ENCODE data around the gene SERHL2. TPM values are rescaled to one million over a fixed set of nuclear protein-coding genes. Genes with fewer than 3 reads are reported as not detected.
A peak's percentile ranks its signal among the peaks of the same experiment; 100 is the strongest.

Gene SERHL2
- polyA plus RNA-seq, 3 donors: 0.20 to 0.60 (median 0.24) TPM

DNA sequence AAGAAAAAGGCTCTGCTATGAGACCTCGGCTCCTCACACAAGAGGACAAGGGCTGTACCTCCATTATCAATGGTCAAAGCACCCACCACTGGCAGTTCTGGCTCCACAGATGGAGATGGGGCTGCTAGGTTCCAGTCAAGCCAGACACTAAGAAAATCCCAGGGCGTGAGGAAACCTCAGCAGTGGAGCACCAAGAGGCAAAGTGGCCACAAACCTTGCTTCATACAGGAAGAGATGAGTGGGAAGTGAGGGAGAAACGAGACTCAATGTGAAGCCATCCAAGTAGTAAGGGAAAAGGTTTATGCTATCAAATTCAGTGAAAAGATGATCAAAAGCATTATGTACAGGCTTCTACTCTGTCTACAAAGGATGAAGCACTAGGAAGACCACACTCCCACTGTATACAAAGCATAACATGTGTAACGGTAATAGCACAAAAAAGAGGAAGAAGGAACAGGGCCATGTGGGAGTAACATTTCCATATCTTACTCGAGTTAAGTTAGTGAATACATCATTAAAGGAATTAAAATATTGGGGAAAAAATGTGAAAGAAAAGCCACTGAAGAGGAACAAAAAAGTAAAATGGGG, 33.9 kb downstream of the SERHL2 start:
- Histone ChIP-seq H3K27me3 (ENCODE audit: control insufficient read depth in 2 of 2, insufficient read depth in 2 of 2, low read length in 2 of 2) (no peaks in the 10 kb centered on the region), H4K20me1 (ENCODE audit: insufficient read depth, low read length) (peaks cover 42% of the 10 kb centered on the region), H3K36me3 (replicated peaks in 1 of 2; ENCODE audit: control insufficient read depth in 1 of 2, insufficient read depth in 2 of 2, low read length in 2 of 2) (peaks cover 57 to 67% of the 10 kb centered on the region in 2 donors), H3K27ac (ENCODE audit: low read depth in 1 of 2, low read length in 2 of 2) (peak overlapping the region; percentile 50 to 77), H3K9me3 (replicated peaks in 1 of 2; ENCODE audit: control insufficient read depth in 1 of 2, insufficient read depth in 1 of 2, low read length in 2 of 2) (no peaks in the 10 kb centered on the region), H3K79me2 (ENCODE audit: insufficient read depth, low read length) (peaks cover 23% of the 10 kb centered on the region), H3K4me1 (ENCODE audit: control insufficient read depth in 1 of 2, insufficient read depth in 2 of 2, low read length in 2 of 2) (peaks cover 39 to 48% of the 10 kb centered on the region in 2 donors), H3K4me3 (replicated peaks in 1 of 3; ENCODE audit: low read depth in 2 of 3, low read length in 3 of 3) (peak overlapping the region in 1 of 3 experiments; percentile 62), H3K9ac (ENCODE audit: insufficient read depth, low read length, poor library complexity, severe bottlenecking) (no peak overlapping the region), H2AFZ (ENCODE audit: insufficient read depth, low read depth, low read length, poor library complexity, severe bottlenecking) (peak overlapping the region; percentile 19), H3K4me2 (replicated peaks; ENCODE audit: extremely low read depth, low read length, poor library complexity, severe bottlenecking) (peak overlapping the region; percentile 60)
- DNase-seq: peak; percentile 27 to 69 (median 68)
- Mint-ChIP-seq H3K36me3 (peaks cover 58 to 85% of the 10 kb centered on the region in 2 donors), H3K27me3 (ENCODE audit: low read depth in 3 of 3) (peaks cover 0 to 2% (median 2%) of the 10 kb centered on the region in 3 donors), H3K4me1 (peaks cover 48% of the 10 kb centered on the region), H3K9me3 (no peaks in the 10 kb centered on the region), H3K27ac (peak overlapping the region; percentile 71 to 92 (median 89)), H3K4me3 (peak overlapping the region in 1 of 2 donors; percentile 74)
- 0% methylated on average over 1 of the region's 5 CpGs for WGBS (ENCODE audit: insufficient coverage)
- intact Hi-C loops (cut with micrococcal nuclease): no loop called here
- TF ChIP-seq, protein P1, sequence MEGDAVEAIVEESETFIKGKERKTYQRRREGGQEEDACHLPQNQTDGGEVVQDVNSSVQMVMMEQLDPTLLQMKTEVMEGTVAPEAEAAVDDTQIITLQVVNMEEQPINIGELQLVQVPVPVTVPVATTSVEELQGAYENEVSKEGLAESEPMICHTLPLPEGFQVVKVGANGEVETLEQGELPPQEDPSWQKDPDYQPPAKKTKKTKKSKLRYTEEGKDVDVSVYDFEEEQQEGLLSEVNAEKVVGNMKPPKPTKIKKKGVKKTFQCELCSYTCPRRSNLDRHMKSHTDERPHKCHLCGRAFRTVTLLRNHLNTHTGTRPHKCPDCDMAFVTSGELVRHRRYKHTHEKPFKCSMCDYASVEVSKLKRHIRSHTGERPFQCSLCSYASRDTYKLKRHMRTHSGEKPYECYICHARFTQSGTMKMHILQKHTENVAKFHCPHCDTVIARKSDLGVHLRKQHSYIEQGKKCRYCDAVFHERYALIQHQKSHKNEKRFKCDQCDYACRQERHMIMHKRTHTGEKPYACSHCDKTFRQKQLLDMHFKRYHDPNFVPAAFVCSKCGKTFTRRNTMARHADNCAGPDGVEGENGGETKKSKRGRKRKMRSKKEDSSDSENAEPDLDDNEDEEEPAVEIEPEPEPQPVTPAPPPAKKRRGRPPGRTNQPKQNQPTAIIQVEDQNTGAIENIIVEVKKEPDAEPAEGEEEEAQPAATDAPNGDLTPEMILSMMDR (IDR thresholded peaks at IDR 0.05): no peak

DNA sequence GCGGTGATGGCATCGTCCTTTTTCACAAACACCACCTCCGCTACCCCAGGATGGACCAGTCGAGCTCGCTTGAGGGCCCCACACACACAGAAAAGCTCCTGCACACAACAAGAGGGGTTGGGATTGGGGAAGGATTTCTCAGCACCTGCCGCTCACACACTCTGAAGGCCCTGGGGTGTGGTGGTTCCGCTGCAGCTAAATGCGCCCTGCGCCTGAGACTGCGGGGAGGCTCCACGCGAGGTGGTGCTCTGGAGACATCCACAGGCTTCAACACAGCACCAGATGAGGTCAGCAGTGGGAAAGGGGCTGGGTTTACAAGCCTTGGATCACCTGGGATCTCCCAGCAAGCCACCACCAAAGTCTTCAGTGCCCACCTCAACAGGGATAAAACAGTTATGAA, 38.2 kb downstream of the SERHL2 start:
- H4K20me1 ChIP-seq (ENCODE audit: insufficient read depth, low read length): peaks cover 48% of the 10 kb centered on the region
- H3K36me3 ChIP-seq (replicated peaks in 1 of 2; ENCODE audit: control insufficient read depth in 1 of 2, insufficient read depth in 2 of 2, low read length in 2 of 2): peaks cover 68 to 75% of the 10 kb centered on the region in 2 donors
- H2AFZ ChIP-seq (ENCODE audit: insufficient read depth, low read depth, low read length, poor library complexity, severe bottlenecking): no peak overlapping the region
- Mint-ChIP-seq H3K27ac (peak overlapping the region in 3 of 7 donors; percentile 6 to 48 (median 6)), H3K9me3 (no peaks in the 10 kb centered on the region), H3K4me1 (peaks cover 28% of the 10 kb centered on the region), H3K36me3 (peaks cover 73 to 85% of the 10 kb centered on the region in 2 donors), H3K27me3 (ENCODE audit: low read depth in 3 of 3) (no peaks in the 10 kb centered on the region), H3K4me3 (no peak overlapping the region)
- WGBS (ENCODE audit: insufficient coverage): 100% methylated on average over 3 of the region's 12 CpGs
- TF ChIP-seq, protein P1 (IDR thresholded peaks at IDR 0.05): no peak
- H3K27me3 ChIP-seq (ENCODE audit: control insufficient read depth in 2 of 2, insufficient read depth in 2 of 2, low read length in 2 of 2): no peaks in the 10 kb centered on the region
- no peak overlapping the region for H3K4me3 ChIP-seq (replicated peaks in 1 of 3; ENCODE audit: low read depth in 2 of 3, low read length in 3 of 3)
- no peak overlapping the region for H3K9ac ChIP-seq (ENCODE audit: insufficient read depth, low read length, poor library complexity, severe bottlenecking)
- intact Hi-C loops (cut with micrococcal nuclease): no loop called here
- peaks cover 21 to 31% of the 10 kb centered on the region in 2 donors for H3K4me1 ChIP-seq (ENCODE audit: control insufficient read depth in 1 of 2, insufficient read depth in 2 of 2, low read length in 2 of 2)
- no peak overlapping the region for H3K27ac ChIP-seq (ENCODE audit: low read depth in 1 of 2, low read length in 2 of 2)
- no peak overlapping the region for H3K4me2 ChIP-seq (replicated peaks; ENCODE audit: extremely low read depth, low read length, poor library complexity, severe bottlenecking)
- H3K79me2 ChIP-seq (ENCODE audit: insufficient read depth, low read length): peaks cover 34% of the 10 kb centered on the region
- DNase-seq: no peak
- H3K9me3 ChIP-seq (replicated peaks in 1 of 2; ENCODE audit: control insufficient read depth in 1 of 2, insufficient read depth in 1 of 2, low read length in 2 of 2): no peaks in the 10 kb centered on the region

Data from CD14-positive monocyte (primary cell).